Measurements from ENCODE around the gene SH2D5.
"Not testable (repeated sequence)": the region's sequence is repeated elsewhere in the genome, so short reads cannot be mapped to it uniquely, and the experiment has no call there.

The SH2D5 gene

GRCh38 chr1:20727746-20728316, 4.7 kb downstream of the SH2D5 start:
- DNase-seq = no peak

GRCh38 chr1:20726932-20727745, 5.4 kb downstream of the SH2D5 start:
- no peak for DNase-seq

- no peak for DNase-seq
Observed at GRCh38 chr1:20726118-20726911, 6.2 kb downstream of the SH2D5 start.

- DNase-seq = no peak
Observed at GRCh38 chr1:20725189-20726117, 7.0 kb downstream of the SH2D5 start.

GRCh38 chr1:20724364-20725188, 7.9 kb downstream of the SH2D5 start:
- no peak for DNase-seq

- DNase-seq = no peak
Observed at GRCh38 chr1:20723537-20724363, 8.8 kb downstream of the SH2D5 start.

- DNase-seq = no peak
Observed at GRCh38 chr1:20723159-20723536, 9.4 kb downstream of the SH2D5 start.

GRCh38 chr1:20721117-20722061, 11.1 kb downstream of the SH2D5 start:
- no peak for DNase-seq

- no peak for DNase-seq
Observed at GRCh38 chr1:20720631-20721091, 11.8 kb downstream of the SH2D5 start.

GRCh38 chr1:20719871-20720620, 12.5 kb downstream of the SH2D5 start:
- DNase-seq = no peak

- DNase-seq = no peak
Observed at GRCh38 chr1:20719261-20719660, 13.2 kb downstream of the SH2D5 start.

- DNase-seq = not testable (repeated sequence)
Observed at GRCh38 chr1:20718343-20718882, 14.1 kb downstream of the SH2D5 start.

- no peak for DNase-seq
Observed at GRCh38 chr1:20717452-20718342, 14.8 kb downstream of the SH2D5 start, which contains the start of gene KIF17. KIF17 (minus strand) TSS chr1:20718007; CDS start chr1:20717706, 301 bp downstream.

GRCh38 chr1:20716232-20716631, 16.3 kb downstream of the SH2D5 start:
- no peak for DNase-seq

- no peak for DNase-seq
Observed at GRCh38 chr1:20715406-20715805, 17.1 kb downstream of the SH2D5 start.

- DNase-seq = no peak
Observed at GRCh38 chr1:20713440-20713839, 19.1 kb downstream of the SH2D5 start.

GRCh38 chr1:20712215-20712577, 20.3 kb downstream of the SH2D5 start:
- no peak for DNase-seq

Measured in SW 1271 (cell line).